HG03521 (cell line): ENCODE measurements around the gene STING1.
A peak's percentile ranks its signal among the peaks of the same experiment; 100 is the strongest.

Experiments
- ATAC-seq: cut with Tn5 transposase; IDR thresholded peaks from one replicate; pipeline ENCODE4 v1.9.1; 2021; ENCODE audit warnings: mild to moderate bottlenecking, moderate library complexity; ENCODE audit not compliant: unreplicated experiment

STING1 gene

DNA sequence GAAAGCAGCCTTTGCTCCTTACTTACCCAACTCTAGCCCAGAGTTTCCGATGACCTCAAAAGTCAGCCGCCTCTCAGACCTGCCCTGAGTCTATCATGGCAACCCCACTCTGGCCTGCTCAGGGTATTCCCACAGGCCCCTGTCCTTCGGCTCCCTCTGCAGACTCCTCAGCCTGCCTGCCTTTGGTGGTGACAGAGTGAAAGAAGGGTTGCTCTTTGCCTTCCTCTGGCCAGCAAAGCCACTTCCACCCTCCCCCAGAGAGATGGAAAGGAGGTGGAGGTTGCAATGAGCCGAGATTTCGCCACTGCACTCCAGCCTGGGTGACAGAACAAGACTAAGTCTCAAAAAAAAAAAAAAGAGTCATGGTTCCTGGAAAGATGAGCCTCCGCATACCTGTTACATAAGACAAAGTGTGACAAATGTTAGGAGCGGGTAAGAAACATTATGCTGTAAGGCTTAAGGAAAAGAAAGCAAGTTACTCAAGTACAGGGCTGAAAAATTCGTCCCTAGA lies 14.1 kb downstream of the STING1 start:
- ATAC-seq, result no peak

- ATAC-seq, result no peak
Observed at GRCh38 chr5:139462586-139463276, 19.8 kb downstream of the STING1 start, which contains the start of gene ECSCR. ECSCR (minus strand) TSS chr5:139462743; CDS start chr5:139462670, 73 bp downstream.

DNA sequence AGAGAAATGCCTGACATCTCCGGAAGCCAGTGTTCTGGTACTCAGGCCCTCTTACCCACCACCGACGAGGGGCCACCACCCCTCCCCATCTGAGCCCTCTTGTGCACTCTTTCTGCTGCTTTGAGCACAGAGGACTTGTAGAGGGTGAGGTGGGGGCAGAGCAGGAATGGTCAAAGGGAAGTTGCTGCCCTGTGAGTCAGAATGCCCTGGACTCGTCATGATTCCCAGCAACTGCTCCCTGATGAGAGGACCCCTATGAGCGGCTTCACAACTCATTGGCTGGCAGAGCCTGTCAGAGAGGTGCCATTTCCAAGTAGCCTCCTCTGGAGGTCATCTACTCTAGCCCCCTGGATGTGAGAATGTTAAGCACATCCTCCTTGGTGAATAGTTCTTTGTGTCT lies 20.9 kb downstream of the STING1 start:
- ATAC-seq, result no peak

- no peak for ATAC-seq
Observed at GRCh38 chr5:139461176-139461575, 21.4 kb downstream of the STING1 start.

DNA sequence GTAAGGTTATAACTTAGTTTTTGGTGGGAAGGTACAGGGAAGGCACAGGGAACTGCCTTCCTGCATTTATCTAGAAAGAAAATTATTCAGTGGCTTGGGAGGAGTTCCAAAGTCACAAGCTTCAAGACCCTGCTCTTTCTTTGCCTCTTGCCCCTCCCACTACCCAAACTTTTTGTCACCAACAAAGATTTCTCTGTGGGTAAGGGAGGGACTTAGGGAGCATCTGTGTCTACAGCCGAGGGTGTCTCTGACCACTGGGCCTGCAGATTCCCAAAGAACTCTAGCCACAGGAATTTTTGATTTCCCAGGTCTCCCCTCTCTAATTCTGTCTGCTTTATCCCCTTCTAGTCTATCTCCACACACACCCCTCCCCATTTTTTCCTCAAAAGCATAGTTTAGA lies 22.1 kb downstream of the STING1 start:
- no peak for ATAC-seq

DNA sequence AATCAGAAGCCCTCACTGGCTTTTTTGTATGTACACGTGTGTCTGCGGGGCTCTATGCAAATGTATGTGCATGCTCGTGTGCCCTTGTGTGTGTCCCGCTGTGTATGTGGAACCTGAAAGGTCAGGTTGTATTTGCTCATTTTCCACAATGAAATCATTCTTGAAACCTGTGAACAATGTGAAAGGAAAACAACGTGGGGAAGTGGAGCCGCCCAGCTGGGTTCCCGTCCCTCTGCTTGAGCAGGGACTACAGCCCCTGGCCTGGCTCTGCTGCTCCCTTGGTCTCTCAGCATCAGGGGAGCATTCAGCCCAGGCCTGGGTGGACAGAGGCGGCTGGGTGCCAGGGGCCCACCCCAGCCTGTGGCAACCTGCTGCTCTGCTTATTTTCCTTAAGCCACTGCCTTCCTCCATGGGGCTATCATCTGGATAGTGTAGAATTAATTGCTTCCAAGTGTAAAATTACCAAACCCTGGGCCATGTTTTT lies 23.1 kb downstream of the STING1 start:
- peak; percentile 30 for ATAC-seq

GRCh38 chr5:139458580-139459407 lies 23.8 kb downstream of the STING1 start:
- peak; percentile 61 for ATAC-seq

GRCh38 chr5:139457653-139458306 lies 24.8 kb downstream of the STING1 start:
- ATAC-seq, result no peak

- no peak for ATAC-seq
Observed at GRCh38 chr5:139457241-139457640, 25.3 kb downstream of the STING1 start.

GRCh38 chr5:139456776-139457175 lies 25.8 kb downstream of the STING1 start:
- no peak for ATAC-seq

DNA sequence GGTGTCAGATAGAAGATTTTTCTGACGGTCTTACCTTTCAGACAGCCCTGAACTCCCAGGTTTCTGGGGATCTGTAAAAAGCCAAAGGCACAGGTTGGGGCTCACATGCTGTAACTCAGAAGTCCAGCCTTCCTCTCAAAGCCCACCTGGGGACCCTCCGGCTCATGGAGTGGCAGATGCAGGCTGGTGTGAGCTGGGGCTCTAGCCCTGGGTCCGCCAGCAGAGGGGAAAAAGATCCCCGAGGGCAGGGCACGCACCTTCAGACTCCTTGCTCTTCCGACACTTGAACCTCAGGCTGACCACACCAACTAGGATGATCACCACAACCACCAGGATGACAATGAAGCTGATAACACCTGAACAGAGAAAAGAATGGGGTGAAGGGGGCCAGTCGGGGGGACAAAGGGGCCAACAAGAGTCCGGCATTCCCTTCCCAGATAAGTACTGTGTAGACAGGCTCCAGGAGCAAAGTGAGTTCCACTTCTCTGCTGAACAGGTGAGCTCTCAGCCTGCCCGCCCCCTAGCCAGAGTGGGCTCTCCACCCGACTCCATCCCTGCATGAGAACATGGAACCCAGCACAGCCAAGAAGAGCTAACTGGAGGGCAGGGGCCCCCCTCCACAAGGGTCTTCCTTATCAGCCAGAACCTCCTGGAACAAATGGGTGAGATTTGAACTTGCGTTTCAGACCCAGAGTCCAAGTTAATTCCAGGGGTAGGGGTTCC lies 27.8 kb downstream of the STING1 start:
- no peak for ATAC-seq

DNA sequence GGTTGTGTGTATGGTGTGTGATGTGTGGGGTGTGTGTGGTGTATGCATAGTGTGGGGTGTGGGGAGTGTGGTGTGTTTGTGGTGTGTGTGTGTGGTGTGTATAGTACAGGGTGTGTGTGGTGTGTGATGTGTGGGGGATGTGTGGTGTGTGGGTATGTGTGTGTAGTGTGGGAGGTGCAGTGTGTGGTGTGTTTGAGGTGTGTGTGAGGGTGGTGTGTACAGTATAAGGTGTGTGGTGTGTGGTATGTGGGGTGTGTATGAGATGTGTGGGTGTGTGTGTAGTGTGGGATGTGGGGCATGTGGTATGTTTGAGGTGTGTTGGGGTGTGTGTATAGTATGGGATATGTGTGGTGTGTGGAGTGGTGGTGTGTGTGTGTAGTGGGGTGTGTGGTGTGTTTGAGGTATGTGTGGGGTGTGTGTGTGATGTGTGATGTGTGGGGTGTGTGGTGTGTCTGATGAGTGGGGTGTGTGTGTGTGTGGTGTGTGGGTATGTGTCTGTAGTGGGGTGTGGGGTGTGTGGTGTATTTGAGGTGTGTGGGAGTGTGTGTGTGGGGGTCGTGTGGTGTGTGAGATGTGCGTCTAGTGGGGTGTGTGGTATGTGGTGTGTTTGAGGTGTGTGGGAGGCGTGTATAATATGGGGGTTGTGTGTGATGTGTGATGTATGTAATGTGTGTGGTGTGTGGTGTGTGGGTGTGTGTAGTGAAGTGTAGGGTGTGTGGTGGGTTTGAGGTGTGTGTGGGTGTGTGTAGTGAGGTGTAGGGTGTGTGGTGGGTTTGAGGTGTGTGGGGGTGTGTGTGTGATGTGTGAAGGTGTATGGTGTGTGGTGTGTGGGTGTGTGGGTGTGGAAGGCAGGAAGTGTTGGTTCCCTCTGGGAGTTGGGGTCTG lies 28.6 kb downstream of the STING1 start:
- no peak for ATAC-seq

GRCh38 chr5:139451878-139452660 lies 30.5 kb downstream of the STING1 start:
- no peak for ATAC-seq

GRCh38 chr5:139451176-139451575 lies 31.4 kb downstream of the STING1 start:
- ATAC-seq, result no peak

DNA sequence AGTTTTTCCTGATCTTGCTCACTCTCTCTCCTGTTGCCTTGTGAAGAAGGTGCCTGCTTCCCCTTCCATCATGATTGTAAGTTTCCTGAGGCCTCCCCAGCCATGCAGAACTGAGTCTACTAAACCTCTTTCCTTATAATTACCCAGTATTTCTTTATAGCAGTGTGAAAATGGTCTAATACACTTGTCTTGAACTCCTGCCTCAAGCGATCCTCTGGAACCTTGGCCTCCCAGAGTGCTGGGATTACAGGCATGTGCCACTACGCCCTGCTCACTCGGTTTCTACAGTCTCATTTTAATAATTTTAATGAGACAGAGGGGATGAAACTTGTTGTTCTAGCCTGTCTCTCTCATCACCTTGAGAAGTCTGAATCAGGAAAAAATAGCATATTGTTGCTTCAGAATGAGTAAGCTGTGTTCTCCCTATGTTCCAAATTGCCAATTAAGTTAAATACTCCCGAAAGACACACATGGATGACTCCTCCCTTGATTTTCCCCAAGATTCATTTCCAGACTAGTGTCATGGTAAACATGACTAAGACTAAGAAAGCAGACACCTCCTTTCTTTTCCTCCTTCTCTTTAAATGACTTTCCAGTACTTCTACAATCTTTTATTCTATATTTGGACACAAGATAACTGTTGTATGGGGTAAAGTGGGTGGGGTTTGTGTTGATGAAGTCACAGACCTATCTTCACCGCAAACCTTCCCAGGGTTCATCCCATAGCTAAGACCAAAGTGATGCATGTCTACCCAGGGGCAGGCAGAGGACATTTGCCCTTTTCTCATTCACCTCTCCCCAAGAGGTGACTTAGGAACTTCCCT lies 35.4 kb downstream of the STING1 start:
- no peak for ATAC-seq

GRCh38 chr5:139445325-139446170 lies 37.0 kb downstream of the STING1 start:
- ATAC-seq, result no peak

DNA sequence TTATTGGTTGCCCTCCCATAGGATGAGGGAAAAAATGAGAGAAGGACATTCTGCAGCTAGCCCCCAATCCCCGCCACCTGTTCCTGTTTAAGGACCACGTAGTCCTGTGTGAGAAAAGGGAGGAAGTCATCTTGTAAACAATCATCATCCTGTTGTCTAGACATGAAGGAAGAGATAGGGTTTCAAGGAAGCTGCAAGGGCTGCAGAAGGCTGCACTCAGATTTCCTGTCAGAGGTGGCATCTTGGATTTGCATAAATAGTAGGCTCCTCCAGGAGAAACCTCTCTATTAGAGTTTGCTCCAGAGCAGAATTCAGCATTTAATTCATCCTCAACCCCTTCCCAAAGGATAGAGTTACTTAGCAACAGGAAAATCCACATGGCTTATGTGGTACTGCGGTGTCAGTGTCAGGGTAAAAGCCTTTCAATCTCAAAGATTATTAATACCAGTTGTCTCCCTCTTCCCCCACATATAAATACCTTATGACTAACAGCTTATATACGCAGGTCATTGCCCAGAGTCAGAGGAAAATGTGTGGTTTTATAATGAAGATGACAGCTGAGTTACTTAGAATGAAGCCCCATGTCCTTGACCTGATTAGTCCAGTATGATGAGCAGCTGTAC lies 38.6 kb downstream of the STING1 start:
- no peak for ATAC-seq
